Activated CD4-positive, alpha-beta T cell treated with anti-CD3 and anti-CD28 coated beads for 48 hours (primary cell): Measurements from ENCODE around the gene DUSP21.
"Not testable (repeated sequence)": the region's sequence is repeated elsewhere in the genome, so short reads cannot be mapped to it uniquely, and the experiment has no call there.

Experiments used
- DNase-seq: peaks from one replicate; pipeline ENCODE4 v3.0.0-alpha.2; 2020

DUSP21 gene

GRCh38 chrX:44876767-44877166 is 32.9 kb downstream of the DUSP21 start:
- no peak for DNase-seq

- no peak for DNase-seq
These were observed 35.0 kb downstream of the DUSP21 start for GRCh38 chrX:44878780-44879179.

GRCh38 chrX:44881549-44881948 is 37.7 kb downstream of the DUSP21 start:
- no peak for DNase-seq

- DNase-seq = no peak
These were observed 38.8 kb downstream of the DUSP21 start for GRCh38 chrX:44882635-44883034.

GRCh38 chrX:44884944-44885343 is 41.1 kb downstream of the DUSP21 start:
- no peak for DNase-seq

- no peak for DNase-seq
These were observed 46.0 kb downstream of the DUSP21 start for GRCh38 chrX:44889824-44890223.

GRCh38 chrX:44890247-44890646 is 46.4 kb downstream of the DUSP21 start:
- DNase-seq = no peak

- not testable (repeated sequence) for DNase-seq
These were observed 46.9 kb downstream of the DUSP21 start for GRCh38 chrX:44890687-44891086.

GRCh38 chrX:44891642-44892041 is 47.8 kb downstream of the DUSP21 start:
- no peak for DNase-seq
